ENCODE results near the gene NOLC1.
A peak's percentile ranks its signal among the peaks of the same experiment; 100 is the strongest.

NOLC1 gene

GRCh38 chr10:102148275-102148674 lies 3.9 kb upstream of the NOLC1 start:
- no peak for TF ChIP-seq CTCF (conservative IDR thresholded peaks at IDR 0.05)
- H3K27ac ChIP-seq = no peak overlapping the region; the same call in 1 of the 2 replicates

- H3K27ac ChIP-seq = peak overlapping the region; percentile 94
- no peak for TF ChIP-seq CTCF (conservative IDR thresholded peaks at IDR 0.05)
Observed at GRCh38 chr10:102150970-102151773, 1.0 kb upstream of the NOLC1 start.

- peak overlapping the region; percentile 94 for H3K27ac ChIP-seq
- TF ChIP-seq CTCF (conservative IDR thresholded peaks at IDR 0.05) = no peak
Observed at GRCh38 chr10:102152545-102152890, 329 bp downstream of the NOLC1 start.

- peak overlapping the region; percentile 94 for H3K27ac ChIP-seq
- no peak for TF ChIP-seq CTCF (conservative IDR thresholded peaks at IDR 0.05)
Observed at GRCh38 chr10:102153093-102153620, 968 bp downstream of the NOLC1 start.

GRCh38 chr10:102154466-102155116 lies 2.4 kb downstream of the NOLC1 start:
- peak overlapping the region; percentile 94 for H3K27ac ChIP-seq
- no peak for TF ChIP-seq CTCF (conservative IDR thresholded peaks at IDR 0.05)

GRCh38 chr10:102157224-102157623 lies 5.0 kb downstream of the NOLC1 start:
- H3K27ac ChIP-seq = peak overlapping the region; percentile 94
- TF ChIP-seq CTCF (conservative IDR thresholded peaks at IDR 0.05) = no peak

GRCh38 chr10:102159051-102159597 lies 6.9 kb downstream of the NOLC1 start:
- no peak for TF ChIP-seq CTCF (conservative IDR thresholded peaks at IDR 0.05)

More at GRCh38 chr10:102159051-102159597, 6.9 kb downstream of the NOLC1 start:
- H3K27ac ChIP-seq = peak overlapping the region; percentile 94
